BE2C (cell line): ENCODE data around the gene SOHLH1.

Experiments used
- DNase-seq: peaks from one replicate; pipeline ENCODE4 v3.0.0-alpha.2; 2020
- H3K27me3 ChIP-seq: fragments of 250-450 bp; sonication (Bioruptor Pico); 2 replicates; pipeline ENCODE4 v1.5.1; 2020; ENCODE audit warnings: mild to moderate bottlenecking
- H3K36me3 ChIP-seq: fragments of 250-450 bp; sonication (Bioruptor Pico); 2 replicates; pipeline ENCODE4 v1.5.1; 2020; ENCODE audit warnings: mild to moderate bottlenecking
- H3K4me1 ChIP-seq: fragments of 250-450 bp; sonication (Bioruptor Pico); 2 replicates; pipeline ENCODE4 v1.5.1; 2020
- H3K4me3 ChIP-seq: 2 replicates; pipeline ENCODE4 v1.5.1; 2011; ENCODE audit warnings: low read depth, low read length
- H3K9me3 ChIP-seq: fragments of 250-450 bp; sonication (Bioruptor Pico); 2 replicates; pipeline ENCODE4 v1.5.1; 2020
- TF ChIP-seq, protein P1 (sequence below): IDR thresholded peaks from 2 replicates; pipeline ENCODE4 v1.5.1; 2012; ENCODE audit warnings: mild to moderate bottlenecking, low read depth, low read length

The SOHLH1 gene

DNA sequence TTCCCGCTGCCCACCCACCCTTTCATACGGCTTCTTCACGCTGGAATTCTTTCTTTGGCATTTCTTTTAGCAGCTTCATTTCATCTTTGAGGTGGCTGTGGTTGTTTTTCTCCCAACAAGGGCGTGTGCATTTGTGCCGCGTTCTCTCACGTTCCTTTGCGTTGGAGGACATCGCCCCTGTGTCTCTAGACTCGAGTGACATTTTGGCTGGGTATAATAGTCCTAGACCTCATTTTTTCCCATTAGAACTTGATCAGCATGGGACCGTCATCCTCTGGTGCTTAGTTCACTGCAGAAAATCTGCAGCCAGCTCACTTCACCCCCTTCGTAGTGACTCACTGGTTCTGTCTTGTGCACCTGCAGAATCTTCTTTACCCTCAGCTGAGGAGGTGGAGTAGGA lies 32.2 kb upstream of the SOHLH1 start:
- no peak for DNase-seq
- Histone ChIP-seq H3K27me3 (no peaks in the 10 kb centered on the region), H3K4me1 (no peaks in the 10 kb centered on the region), H3K4me3 (no peak overlapping the region), H3K9me3 (peaks cover 3% of the 10 kb centered on the region), H3K36me3 (peaks cover 15% of the 10 kb centered on the region)
- TF ChIP-seq, protein P1, sequence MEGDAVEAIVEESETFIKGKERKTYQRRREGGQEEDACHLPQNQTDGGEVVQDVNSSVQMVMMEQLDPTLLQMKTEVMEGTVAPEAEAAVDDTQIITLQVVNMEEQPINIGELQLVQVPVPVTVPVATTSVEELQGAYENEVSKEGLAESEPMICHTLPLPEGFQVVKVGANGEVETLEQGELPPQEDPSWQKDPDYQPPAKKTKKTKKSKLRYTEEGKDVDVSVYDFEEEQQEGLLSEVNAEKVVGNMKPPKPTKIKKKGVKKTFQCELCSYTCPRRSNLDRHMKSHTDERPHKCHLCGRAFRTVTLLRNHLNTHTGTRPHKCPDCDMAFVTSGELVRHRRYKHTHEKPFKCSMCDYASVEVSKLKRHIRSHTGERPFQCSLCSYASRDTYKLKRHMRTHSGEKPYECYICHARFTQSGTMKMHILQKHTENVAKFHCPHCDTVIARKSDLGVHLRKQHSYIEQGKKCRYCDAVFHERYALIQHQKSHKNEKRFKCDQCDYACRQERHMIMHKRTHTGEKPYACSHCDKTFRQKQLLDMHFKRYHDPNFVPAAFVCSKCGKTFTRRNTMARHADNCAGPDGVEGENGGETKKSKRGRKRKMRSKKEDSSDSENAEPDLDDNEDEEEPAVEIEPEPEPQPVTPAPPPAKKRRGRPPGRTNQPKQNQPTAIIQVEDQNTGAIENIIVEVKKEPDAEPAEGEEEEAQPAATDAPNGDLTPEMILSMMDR: no peak

DNA sequence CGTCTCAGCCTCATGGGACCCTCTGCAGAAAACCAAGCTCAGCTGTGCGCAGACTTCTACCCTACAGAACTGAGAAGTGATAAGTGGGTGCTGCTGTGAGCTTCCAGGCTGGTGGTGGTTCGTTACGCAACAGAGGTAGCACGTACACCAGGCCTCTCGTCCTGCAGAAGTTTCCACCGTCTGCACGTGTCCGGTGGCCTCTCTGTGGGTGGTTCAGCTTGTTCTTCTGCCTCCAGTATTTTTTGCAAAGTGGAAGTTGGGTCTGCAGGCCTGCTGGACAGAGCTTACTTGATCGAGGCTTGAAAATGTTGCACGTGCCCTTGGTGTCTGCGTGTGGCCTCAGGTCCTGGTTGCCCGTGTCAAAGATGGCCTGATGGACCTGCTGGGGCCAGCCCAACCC lies 30.2 kb upstream of the SOHLH1 start:
- Histone ChIP-seq H3K4me3 (no peak overlapping the region), H3K4me1 (peaks cover 9% of the 10 kb centered on the region), H3K27me3 (no peaks in the 10 kb centered on the region), H3K9me3 (peaks cover 3% of the 10 kb centered on the region), H3K36me3 (peaks cover 19% of the 10 kb centered on the region)
- TF ChIP-seq, protein P1: no peak
- DNase-seq: no peak

DNA sequence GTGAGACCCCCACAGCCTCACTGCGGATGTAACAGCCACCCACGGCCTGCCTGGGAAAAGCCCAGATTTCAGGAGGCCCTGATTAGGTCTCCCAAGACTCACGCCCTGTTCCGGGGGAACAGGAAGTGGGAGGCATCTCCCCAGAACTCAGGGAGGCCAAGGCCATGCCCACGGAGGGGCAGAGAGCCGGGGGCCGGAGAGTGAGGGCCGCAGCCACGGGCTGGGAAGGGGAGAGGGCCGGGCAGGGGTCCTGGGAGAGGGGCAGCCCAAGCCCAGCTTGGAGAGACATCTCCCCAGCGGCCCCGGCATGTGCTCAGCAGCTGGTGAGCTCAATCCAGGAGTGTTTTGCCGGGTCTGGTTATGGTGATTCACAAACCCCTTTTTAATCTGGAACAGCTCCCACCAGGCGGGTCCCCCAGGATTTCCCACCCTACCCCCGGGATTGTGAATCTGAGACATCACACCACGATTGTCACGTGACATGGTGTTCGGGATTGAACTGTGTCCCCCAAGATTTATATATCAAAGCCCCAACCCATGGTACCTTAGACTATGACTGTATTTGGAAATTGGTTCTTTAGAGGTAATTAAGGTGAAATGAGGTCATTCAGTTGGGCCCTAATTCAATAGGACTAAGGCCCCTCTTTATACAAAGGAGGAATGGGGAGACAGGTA lies 29.3 kb upstream of the SOHLH1 start:
- no peaks in the 10 kb centered on the region for H3K27me3 ChIP-seq
- no peak for DNase-seq
- H3K4me3 ChIP-seq: no peak overlapping the region
- peaks cover 3% of the 10 kb centered on the region for H3K9me3 ChIP-seq
- TF ChIP-seq, protein P1: no peak
- H3K4me1 ChIP-seq: peaks cover 17% of the 10 kb centered on the region
- peaks cover 19% of the 10 kb centered on the region for H3K36me3 ChIP-seq

DNA sequence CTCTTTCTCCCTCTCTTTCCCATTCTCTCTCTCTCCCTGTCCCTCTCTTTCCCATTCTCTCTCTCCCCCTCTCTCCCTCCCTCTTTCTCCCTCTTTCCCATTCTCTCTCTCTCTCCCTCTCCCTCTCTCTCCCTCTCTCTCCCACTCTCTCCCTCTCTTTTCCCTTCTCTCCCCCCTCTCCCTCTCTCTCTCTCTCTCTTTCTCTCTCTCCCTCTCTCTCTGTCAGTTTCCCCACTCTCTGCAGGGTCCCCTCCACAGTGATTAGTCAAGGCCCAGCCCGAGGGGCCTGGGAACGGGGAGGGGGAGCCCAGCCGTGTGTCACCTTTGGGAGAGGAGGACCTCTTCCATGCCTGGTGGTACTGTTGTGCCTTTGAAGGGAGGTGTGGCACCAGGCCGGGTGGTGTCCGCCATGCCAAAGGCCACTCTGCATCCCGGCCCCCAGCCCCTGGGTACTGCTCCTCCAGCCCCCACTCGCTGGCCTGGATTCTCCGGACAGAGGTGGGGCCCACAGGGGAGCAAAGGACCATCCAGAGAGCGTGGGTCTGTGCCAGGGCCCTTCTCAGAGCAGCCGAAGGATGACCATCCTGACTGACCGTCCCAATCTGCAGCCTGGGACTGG lies 28.1 kb upstream of the SOHLH1 start:
- H3K27me3 ChIP-seq: no peaks in the 10 kb centered on the region
- peaks cover 19% of the 10 kb centered on the region for H3K36me3 ChIP-seq
- peaks cover 26% of the 10 kb centered on the region for H3K4me1 ChIP-seq
- H3K4me3 ChIP-seq: no peak overlapping the region
- no peak for DNase-seq
- TF ChIP-seq, protein P1: no peak
- peaks cover 3% of the 10 kb centered on the region for H3K9me3 ChIP-seq

DNA sequence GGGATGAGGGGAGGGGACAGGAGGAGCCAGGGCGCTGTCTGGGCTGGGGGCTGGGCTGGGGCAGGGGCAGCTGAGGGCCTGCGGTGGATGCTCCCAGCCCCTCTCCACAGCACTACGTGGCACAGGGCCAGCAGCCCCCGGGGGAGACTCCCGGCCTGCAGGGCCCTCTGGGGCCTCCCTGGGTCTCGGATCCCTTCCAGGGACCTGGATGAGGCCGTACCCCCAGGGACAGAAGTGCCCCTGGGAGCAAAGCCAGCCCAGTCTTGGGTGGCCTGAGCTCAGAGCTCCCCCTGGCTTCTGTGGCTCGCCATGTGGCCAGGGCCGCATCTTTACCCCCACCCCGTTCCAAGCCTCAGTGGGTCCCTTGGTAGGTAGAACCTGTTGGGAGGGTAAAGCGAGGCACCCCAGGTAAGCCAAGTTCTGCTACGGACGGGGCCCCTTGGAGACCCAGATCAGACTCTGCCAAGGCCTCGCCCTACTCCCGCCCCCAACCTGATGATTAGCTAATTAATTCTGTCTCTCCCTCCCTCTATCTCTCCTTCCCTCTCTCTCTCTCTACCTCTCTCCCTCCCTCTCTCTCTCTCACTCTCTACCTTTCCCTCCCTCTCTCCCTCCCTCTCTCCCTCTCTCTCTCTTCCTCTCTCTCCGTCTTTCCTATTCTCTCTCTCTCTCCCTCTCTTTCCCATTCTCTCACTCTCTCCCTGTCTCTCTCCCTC lies 27.0 kb upstream of the SOHLH1 start:
- TF ChIP-seq, protein P1: peak; percentile 57
- DNase-seq: peak; percentile 71
- Histone ChIP-seq H3K36me3 (peaks cover 19% of the 10 kb centered on the region), H3K4me3 (no peak overlapping the region), H3K27me3 (no peaks in the 10 kb centered on the region), H3K9me3 (no peaks in the 10 kb centered on the region; the same call in 1 of the 2 replicates), H3K4me1 (peaks cover 37% of the 10 kb centered on the region)
